ENCODE results near the gene UBALD2.
"Not testable (repeated sequence)": the region's sequence is repeated elsewhere in the genome, so short reads cannot be mapped to it uniquely, and the experiment has no call there.

The UBALD2 gene

DNA sequence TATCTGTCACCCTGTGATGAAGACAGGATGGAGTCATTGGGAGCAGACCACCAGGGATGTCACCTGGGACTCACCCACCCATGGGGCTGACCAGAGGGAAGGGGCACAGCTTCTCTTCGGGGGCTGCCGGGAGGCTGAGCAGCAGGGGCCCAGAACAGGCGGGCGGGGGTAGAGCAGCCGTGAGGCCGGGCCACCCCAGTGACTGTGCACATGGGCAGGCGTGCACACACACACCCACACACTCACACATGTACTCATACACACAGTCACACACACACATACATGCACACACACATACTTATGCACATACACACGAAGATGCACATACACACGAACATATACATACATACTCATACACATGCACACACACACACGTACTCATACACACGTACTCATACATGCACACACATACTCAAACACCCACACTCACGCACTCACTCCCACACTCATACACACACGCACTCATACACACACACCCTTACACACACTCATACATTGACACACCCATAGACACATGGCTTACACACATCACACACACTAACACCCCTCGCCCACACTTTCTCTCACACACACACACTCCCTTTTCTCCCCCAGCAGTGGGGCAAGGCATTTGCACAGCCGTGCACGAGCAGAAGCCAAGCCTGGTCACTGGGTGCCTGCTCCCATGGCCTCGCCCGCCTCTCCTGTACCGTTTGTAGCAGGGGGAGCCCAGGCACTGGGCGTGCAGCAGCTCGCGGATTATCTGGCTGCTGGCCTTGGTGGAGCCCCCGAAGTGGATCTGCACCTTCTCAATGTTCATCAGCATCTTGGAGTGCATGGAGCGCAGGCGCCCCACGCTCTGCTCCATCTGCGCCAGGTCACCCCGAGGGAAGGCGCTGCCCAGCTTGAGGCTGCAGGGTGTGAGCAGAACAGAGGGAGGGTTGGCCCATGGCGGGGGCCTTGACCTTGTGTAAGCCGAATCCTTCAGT lies 12.4 kb downstream of the UBALD2 start:
- DNase-seq (ENCODE audit: low read depth, low spot score) = no peak

DNA sequence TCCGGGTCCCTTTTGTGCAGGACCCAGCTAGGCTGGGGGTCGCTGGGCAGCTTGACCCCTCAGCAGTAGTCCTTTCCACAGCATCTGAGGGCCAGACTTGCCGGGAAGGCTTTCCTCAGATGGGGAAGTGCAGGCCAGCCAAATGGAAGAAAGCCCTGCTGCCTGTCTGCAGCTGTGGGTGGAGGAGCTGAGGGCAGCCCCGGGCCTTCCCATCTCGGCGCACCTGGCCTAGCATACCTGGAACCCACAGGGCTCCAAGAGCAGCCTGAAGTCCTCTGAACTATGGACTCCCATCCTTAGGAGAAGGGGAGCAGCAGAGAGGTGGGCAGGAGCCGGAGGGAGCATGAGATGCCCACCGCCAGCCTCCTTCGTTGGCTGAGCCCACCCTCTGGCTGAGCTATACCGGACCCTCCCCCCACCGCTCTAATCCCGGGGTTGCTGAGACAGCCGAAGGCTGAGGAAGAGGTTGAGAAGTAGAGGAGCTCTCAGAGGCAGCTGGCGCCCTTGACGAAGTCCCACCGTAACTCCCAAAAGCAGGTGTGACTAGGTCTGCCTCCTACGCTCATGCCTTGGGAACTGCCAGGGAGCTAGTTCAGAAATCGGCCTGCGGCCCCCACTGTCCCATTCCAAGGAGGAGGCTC lies 13.2 kb downstream of the UBALD2 start:
- DNase-seq (ENCODE audit: low read depth, low spot score) = no peak

DNA sequence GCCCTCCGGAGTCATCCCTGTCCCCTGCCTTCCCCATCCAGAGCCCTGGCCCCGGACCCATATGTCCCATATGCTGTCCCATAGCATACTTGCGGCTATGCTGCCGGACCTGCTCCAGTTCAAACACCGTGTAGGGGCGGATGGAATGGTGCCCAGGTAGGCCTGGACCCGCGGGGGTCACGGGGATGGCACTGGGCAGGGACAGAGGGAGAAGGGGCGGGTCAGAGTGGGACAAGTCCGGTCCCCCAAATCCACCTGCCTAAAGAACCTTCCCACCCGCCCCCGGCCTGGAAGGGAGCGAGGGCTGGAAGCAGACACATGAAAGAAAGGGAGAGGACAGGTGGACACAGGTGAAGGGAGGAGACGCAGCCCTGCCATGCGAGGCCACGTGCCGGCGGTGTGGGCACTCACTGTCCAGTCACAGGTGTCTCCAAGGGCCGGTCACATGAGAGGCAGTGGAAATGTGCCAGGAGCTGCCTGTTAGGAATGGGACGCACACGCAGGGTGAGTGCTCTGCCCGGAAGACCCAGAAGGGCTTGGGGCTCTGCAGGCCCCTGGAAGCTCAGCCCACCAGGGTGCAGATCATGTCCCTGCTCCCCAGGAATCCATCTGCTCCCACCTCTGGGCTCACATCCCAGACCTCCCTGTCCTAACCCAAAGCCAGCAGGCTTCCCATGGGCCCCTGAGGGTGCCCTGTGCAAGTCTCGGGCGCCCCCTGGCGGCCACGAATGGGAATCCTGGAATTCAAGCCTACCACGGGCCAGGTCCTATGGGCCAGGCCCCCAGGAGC lies 14.0 kb downstream of the UBALD2 start:
- peak; percentile 80 for DNase-seq (ENCODE audit: low read depth, low spot score)

DNA sequence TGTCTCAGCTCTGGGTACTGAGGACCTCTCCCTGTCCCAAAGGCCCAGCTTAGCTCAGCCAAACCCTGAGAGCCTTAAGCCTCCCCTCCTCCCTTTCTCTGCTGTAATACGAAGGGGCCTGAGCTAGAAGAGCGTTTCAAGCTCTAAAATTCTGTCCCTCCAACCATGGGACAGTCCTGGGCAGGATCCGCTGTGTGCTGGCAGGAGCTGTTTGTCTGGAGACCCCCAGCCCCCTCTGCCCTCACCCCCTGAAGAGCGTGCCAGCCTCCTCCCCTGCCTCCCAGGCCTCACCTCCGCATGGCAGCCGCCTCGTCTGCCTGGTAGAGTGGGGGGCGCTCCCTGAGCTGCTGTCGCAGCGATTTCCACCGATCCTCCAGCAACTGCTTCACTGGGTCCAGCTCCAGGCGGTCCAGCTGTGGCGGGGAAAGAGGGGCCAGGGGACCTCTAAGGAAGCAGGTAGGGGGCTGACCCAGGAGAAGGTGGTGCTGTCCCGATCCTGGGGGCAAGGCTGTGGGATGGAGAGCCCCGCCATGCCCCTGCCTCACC lies 14.7 kb downstream of the UBALD2 start:
- no peak for DNase-seq (ENCODE audit: low read depth, low spot score)

DNA sequence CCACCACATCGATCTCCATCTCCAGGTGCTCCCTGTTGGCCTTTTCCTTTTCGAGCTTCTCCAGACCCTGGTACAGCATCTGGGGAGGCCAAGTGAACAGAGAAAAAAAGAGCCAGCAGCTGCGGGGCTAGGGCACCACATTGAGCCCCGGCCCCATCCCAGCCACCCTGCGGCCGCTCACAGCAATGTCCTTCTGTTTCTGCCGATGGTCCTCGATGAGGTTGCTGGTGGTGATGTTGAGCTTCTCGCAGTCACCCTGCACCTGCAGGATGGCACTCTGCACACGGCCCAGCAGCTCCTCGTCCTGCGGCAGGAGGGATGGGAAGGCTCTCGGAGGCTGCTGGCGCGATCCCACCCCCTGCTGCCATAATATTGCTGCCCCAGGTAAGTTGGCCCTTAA lies 15.5 kb downstream of the UBALD2 start:
- DNase-seq (ENCODE audit: low read depth, low spot score) = no peak

DNA sequence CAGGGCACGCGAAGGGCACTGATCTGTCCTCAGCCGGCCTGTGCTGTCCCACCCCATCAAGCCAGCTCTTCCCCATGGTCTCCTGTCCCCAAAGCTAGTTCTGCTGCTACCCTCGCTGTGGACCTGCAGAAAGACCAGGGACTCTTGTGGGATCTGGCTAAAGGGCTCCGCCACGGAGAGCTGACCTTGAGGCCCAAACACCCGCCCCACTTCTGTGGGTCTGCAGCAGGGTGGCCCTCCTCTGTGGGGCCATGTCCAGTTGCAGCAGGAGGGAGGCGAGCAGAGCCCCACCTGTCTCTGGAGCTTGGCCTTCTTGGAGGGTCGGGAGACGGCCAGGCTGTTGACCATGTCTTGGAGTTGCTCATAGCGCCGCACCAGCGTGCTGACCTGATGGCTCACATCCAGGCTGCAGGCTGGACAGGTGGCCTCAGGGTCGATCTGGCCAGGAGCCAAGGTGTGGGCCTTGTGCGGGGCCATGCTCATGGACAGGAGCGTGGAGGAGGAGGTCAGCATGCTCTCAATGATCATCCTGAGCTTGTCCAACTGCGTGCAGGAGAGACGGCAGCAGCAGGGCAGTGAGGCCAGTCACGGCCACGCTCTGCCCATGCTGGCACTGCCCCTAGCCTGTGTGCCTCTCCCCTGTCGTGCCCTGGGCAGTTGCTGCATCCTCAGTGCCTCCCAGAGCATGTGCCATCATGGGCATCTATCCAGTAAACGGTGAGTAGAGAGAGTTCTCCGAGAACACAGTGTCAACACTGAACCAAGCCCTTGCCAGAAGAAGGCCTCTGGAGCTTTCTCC lies 16.6 kb downstream of the UBALD2 start:
- no peak for DNase-seq (ENCODE audit: low read depth, low spot score)

DNA sequence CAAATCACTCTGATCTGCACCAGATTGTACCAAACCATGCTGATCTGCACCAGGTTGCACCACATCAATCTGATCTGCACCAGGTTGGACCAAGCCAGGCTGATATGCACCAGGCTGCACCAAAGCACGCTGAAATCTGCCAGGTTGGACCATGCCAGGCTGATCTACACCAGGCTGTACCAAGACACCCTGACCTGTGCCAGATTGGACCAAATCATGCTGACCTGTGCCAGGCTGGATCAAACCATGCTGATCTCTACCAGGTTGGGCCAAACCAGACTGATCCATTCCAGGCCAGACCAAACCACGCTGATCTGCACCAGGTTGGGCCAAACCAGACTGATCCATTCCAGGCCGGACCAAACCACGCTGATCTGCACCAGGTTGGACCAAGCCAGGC lies 27.4 kb downstream of the UBALD2 start:
- no peak for DNase-seq (ENCODE audit: low read depth, low spot score)

DNA sequence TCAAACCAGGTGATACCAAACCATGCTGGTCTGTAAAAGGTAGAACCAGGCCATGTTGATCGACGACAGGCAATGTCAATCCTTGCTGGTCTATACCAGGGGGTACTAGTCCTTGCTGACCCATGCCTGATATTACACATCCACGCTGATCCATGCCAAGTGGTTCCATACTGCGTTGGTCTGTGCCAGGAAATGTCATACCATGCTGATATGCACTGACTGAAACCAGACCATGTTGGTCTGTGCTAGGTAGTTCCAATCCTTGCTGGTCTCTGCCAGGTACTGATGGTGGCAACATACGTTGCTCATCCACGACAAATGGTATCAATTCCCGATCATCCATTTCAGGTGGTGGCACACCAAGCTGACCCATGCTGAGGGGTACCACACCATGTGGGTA lies 28.0 kb downstream of the UBALD2 start:
- no peak for DNase-seq (ENCODE audit: low read depth, low spot score)

DNA sequence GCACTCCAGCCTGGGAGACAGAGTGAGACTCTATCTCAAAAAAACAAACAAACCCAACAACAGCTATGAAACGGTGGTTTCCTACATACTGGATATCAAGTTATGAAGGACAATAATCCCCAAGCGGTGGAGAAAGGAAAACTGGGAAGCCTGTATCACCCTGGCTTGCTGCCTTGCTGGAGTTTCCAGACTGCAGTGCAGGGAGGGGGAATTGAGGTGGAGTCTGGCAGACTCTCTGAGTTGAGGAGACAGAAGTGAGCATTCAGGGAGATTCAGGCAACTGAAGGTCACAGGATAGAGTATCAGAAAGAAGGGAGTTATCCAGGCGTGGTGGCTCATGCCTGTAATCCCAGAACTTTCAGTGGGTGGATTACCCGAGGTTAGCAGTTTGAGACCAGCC lies 31.0 kb downstream of the UBALD2 start:
- DNase-seq (ENCODE audit: low read depth, low spot score) = no peak

DNA sequence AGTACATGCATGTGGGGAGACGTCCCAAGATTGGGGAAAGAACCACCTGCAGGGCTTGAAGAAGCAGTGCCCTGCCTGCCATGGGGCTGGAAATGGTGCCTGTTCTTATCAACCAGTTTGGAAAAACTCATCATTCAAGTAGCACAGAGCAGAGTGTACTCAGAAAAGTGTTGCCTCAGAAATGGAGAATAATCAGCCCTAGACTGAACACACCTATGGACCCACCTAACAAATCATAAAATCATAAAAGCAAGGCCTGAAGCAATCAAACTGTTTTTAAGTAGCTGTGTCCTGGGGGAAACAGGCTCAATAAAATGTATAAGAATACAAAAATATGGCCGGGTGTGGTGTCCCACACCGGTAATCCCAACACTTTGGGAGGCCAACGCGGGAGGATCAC lies 31.7 kb downstream of the UBALD2 start:
- DNase-seq (ENCODE audit: low read depth, low spot score) = no peak

DNA sequence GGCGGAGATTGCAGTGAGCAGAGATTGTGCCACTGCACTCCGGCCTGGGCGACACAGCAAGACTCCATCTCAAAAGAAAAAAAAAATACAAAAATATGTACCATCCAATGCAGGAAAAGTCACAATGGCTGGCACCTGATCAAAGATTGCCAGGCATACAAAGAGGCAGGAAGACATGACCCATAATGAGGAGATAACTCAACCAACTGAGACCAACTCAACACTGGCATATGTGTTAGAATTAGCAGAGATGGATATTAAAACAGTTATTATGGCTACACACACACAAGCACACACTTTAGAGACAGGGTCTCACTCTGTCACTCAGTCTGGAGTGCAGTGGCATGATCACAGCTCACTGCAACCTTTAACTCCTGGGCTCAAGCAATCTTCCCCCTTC lies 32.3 kb downstream of the UBALD2 start:
- no peak for DNase-seq (ENCODE audit: low read depth, low spot score)

DNA sequence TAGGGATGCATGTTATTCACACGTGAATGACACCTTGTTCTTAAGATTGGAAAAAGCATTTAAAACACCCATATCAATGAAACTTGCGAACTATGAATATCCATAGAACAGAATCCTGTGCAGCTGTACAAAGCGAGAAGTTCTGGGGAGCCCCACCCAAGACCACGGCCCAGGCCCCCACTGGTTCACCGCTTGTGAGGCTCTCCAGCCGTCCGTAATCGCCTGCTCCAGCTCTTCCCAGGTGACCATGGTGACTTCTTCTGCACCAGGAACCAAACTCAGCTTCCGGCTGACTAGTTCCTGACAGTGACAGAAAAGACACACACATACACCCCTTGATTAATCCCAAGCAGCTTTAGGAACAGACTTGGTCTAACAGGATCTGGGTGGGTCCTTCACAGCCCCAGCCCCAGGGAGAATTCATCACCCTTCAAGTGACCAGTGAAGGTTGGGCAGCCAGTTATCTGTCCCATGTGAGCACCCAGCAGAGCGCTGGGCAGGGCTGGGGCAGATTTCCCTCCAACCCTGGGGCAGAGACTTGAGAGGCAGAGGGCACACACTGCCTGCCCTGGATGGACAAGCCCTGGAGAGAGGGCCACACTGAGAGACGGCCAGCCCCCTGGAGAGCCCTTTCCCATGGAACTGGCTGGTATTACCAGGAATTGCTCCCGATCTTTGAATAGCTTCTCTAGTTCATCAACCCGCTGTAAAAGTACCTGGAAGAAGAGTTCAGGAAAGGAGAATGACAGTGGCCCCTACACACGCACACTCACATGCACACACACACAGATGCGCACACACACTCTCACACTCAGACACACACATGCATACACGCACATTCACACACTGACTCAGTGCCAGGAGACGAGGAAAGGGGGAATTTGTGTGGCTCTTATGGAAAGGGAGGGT lies 39.3 kb downstream of the UBALD2 start:
- DNase-seq (ENCODE audit: low read depth, low spot score) = no peak

DNA sequence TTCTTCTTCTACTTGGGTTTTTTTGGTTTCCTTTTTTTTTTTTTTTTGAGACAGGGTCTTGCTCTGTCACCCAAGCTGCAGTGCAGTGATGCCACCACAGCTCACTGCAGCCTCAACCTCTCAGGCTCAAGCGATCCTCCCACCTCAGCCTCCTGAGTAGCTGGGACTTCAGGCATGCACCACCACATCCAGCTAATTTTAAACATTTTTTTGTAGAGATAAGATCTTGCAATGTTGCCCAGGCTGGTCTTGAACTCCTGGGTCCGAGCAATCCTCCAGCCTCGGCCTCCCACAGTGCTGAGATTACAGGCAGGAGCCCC lies 39.9 kb downstream of the UBALD2 start:
- not testable (repeated sequence) for DNase-seq (ENCODE audit: low read depth, low spot score)

DNA sequence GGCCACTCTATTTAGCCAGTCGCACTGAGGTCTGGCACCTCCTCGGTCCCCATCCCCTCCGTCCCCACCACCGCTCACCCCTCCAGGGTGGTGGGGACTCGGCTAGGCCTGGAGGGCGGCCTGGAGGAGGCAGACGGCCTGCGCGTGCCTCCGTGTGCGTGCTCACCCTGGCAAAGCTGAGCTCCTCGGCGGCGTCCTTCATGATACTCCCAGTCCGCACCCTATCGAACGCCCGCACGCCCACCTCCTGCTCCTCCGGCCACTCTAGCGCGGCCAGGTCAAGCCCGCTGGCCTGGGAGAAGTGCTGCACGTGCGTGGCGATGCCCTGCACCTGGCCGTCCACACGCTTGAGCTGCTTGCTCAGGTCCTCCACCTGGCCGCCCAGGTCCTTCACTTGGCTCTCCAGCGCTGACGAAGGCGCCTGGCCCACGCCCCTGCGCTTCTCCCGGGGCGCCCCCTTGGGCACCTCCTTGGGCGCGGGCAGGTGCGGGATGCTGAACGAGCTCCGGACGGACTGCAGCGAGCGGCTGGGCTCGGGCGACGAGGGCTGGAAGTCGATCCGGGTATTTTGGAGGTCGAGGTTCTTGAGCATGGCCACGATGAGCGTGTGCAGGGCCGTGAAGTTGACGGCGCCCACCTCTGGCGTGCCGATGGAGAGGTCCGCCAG lies 42.3 kb downstream of the UBALD2 start:
- no peak for DNase-seq (ENCODE audit: low read depth, low spot score)

DNA sequence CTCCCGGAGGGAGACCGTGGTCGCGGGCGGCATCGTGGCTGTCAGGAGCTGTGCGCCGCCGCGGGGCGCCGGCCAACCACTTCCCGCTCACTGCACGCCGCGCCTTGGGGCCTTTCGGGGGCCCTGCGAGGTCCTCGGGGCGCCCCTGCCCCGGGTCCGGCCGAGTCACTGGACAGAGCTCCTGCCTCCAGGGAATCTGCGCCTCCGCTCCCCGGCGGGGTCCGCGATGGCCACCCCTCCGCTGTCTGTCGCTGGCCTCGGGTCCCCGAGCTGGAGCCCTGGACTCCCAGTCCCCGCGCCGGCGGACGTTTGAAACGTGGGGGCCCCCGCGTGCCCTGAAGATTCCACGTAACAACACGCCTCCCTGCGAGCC lies 42.8 kb downstream of the UBALD2 start, which contains the start of gene QRICH2:
QRICH2 (minus strand) TSS at position 311 of the 373 bp plus-strand sequence; CDS start at position 33, 278 bp downstream.
- DNase-seq (ENCODE audit: low read depth, low spot score) = no peak

DNA sequence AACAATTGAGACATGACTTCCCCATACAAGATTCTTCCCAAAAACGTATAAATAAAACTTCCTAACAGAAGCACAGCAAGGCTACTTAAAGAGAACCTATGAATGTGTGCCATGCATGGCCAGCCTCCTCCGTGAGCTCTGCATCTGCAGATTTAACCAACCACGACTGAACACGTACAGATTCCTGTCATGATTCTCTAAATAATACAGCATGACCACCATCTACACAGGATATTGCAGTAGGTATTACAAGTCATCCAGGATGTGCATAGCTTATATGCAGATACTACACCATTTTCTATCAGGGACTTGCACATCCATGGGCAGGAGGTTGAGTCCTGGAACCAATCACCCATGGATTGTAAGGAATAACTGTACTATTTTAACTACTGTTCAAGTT lies 44.3 kb downstream of the UBALD2 start:
- DNase-seq (ENCODE audit: low read depth, low spot score) = no peak

DNA sequence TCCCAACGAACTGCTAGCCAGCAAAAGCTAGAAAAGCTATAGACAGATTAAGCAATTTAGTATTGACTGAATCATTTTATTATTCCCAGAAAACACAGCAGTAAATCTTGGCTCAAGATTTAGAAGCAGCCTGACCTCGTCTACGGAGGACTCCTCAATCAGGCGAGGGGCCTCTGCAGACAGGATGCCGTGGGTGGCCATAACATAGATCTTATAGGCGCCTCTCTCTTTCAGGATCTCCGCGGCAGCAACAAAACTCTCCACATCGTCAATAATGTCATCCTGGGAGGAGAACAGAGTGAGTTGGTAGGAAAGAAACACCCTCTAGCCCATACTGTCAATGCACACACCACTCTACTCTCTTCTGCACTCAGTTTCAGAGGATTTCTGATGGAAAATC lies 47.6 kb downstream of the UBALD2 start:
- DNase-seq (ENCODE audit: low read depth, low spot score) = no peak

DNA sequence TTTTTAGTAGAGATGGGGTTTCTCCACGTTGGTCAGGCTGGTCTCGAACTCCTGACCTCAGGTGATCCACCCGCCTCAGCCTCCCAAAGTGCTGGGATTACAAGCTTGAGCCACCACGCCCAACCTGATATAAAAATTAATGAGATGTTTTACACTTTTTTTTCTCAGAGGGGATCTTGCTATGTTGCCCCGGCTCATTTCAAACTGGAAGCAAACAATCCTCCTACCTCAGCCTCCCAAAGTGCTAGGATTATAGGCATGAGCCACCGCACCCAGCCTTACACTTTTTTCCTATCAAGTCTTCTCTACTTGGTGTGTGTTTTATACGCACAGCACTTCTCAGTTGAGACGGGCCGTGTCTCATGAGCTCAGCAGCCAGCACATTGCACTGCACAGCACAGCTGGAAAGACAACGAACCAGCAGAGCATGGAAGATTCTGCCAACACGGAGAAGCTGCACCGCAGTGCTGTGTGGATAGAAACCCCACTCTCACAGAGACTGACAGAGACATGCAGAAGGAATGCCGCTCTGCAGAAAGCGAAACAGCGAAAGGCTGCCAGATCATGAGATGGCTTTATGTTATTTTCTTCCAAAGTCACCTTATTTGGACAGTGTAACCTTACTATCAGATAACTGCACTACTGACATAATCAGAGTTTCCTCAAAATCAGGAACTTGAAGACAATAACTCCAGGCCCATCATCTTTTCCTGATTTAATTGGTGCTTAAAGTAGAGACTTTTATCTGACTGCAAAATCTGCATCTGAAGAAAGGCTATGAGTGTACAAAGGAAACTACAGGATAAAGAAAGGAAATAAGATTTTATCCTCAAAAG lies 49.5 kb downstream of the UBALD2 start:
- no peak for DNase-seq (ENCODE audit: low read depth, low spot score)

DNA sequence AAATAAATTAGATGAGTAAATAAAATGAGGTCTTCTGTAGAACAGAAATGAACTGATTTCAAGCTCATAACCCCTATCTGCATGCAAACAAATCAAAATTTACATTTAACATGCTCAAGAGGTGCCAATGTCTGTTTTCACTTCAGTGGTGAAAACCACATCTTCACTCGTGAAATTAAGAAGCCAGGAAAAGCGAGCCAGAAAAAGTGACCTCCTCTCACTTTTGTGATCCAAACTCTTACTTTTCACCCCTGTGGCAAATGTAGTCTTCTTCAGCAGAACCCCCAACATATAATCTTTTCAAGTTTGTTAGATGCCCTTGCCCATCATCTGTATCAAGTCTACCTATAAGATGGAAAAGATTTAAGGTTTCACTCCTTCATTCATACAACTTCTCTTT lies 52.4 kb downstream of the UBALD2 start:
- no peak for DNase-seq (ENCODE audit: low read depth, low spot score)

Measured in activated CD4-positive, CD25-positive, alpha-beta regulatory T cell treated with anti-CD3 and anti-CD28 coated beads, Interleukin-2, amount 50 U/mL, for 16 hours (primary cell).